ENCODE measurements around the gene GJB4.

GJB4 gene

GRCh38 chr1:34759503-34760357 lies at the start of gene GJB4:
Gene GJB4, plus strand, starts transcription at chr1:34759740. Its CDS starts 1,515 bp downstream, at chr1:34761255.
- DNase-seq (ENCODE audit: insufficient read length, low spot score), result no peak
- no peak for TF ChIP-seq CTCF (IDR thresholded peaks at IDR 0.05; ENCODE audit: insufficient read depth, missing control alignments)
- FAIRE-seq, result no peak

GRCh38 chr1:34710812-34711211 lies 48.7 kb upstream of the GJB4 start:
- no peak for TF ChIP-seq CTCF (IDR thresholded peaks at IDR 0.05; ENCODE audit: insufficient read depth, missing control alignments)
- DNase-seq (ENCODE audit: insufficient read length, low spot score), result no peak
- no peak for FAIRE-seq

DNA sequence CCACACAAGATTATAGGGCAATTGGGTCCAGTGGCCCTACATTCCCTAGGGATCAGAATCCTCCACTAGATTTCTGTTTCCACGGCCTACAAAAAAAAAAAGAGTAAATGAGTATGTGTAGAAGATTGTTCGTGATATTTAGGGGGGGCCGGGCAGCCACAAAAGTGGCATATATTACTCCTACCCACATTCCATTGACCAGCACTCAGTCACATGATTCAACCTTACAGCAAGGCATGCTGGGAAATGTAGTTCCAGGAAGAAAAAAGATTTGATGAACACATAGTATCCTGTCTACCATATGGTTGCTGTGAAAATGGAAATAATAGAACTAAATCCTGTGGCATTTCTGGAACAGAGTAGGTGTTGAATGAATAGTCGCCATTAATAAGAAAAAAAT lies 48.1 kb upstream of the GJB4 start:
- TF ChIP-seq CTCF (IDR thresholded peaks at IDR 0.05; ENCODE audit: insufficient read depth, missing control alignments), result no peak
- FAIRE-seq (no peak), DNase-seq (ENCODE audit: insufficient read length, low spot score) (no peak)

GRCh38 chr1:34712007-34712688 lies 47.4 kb upstream of the GJB4 start:
- DNase-seq (ENCODE audit: insufficient read length, low spot score) (no peak), FAIRE-seq (no peak)
- no peak for TF ChIP-seq CTCF (IDR thresholded peaks at IDR 0.05; ENCODE audit: insufficient read depth, missing control alignments)

DNA sequence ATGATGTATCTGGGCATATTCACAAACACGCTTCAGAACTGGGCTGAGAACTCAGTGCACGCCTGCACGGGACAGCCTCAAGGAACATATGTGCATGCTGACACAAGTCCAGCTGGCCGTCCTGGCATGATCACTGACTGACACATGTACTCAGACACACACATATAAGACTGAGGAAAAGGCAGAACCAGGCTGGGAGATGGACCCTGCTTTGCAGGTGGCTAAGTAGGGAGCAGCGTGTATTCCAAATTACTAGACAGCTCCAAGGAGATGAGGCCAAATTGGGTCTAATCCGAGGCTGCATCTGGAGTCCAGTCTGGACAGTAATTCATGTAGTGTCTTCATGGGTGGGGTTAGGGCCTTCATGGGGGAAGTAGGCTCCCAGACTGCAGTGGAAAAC lies 46.1 kb upstream of the GJB4 start:
- no peak for DNase-seq (ENCODE audit: insufficient read length, low spot score)
- no peak for FAIRE-seq

DNA sequence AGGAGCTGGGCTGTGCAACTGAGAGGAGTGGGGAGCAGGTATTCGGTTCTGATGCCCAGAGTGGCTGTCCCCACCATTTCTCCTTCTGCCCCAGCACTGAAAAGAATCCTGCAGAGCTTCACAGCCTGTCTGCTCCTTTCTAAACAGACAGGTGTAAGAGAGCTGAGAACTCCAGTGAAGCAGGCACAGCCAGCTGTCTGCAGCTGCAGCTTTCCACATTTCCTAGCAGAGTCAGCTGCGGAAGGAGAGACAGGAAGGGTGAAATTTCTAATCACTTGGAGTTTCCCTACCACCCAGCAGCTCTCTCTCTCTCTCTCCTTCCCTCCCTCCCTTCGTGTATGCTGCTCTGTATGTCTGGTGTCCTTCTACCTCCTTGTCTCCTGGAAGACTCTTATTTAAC lies 45.2 kb upstream of the GJB4 start:
- no peak for FAIRE-seq
- TF ChIP-seq CTCF (IDR thresholded peaks at IDR 0.05; ENCODE audit: insufficient read depth, missing control alignments), result no peak
- no peak for DNase-seq (ENCODE audit: insufficient read length, low spot score)

More for the DNA sequence above, 46.1 kb upstream of the GJB4 start:
- no peak for TF ChIP-seq CTCF (IDR thresholded peaks at IDR 0.05; ENCODE audit: insufficient read depth, missing control alignments)

- TF ChIP-seq CTCF (IDR thresholded peaks at IDR 0.05; ENCODE audit: insufficient read depth, missing control alignments), result no peak
- DNase-seq (ENCODE audit: insufficient read length, low spot score) (no peak), FAIRE-seq (no peak)
These were observed 44.4 kb upstream of the GJB4 start for GRCh38 chr1:34715139-34715538.
